Type B pancreatic cell (in vitro differentiated cells): ENCODE data around the gene E2F7. TPM values are rescaled to one million over a fixed set of nuclear protein-coding genes. Genes with fewer than 3 reads are reported as not detected.

ENCODE experiments used
- DNase-seq: peaks from one replicate; pipeline ENCODE4 v3.0.0; 2021; ENCODE audit warnings: mixed read lengths; ENCODE audit not compliant: unreplicated experiment; ENCODE audit errors: extremely low spot score
- H3K27ac Mint-ChIP-seq: 2 replicates; pipeline ENCODE4 v1.8.0; 2021; ENCODE audit warnings: mild to moderate bottlenecking, mixed read lengths
- H3K27me3 Mint-ChIP-seq: 2 replicates; pipeline ENCODE4 v1.8.0; 2021; ENCODE audit warnings: mixed read lengths
- H3K36me3 Mint-ChIP-seq: 2 replicates; pipeline ENCODE4 v1.8.0; 2021; ENCODE audit warnings: mixed read lengths
- H3K4me1 Mint-ChIP-seq: one replicate; pipeline ENCODE4 v1.8.0; 2021; ENCODE audit warnings: mixed read lengths; ENCODE audit not compliant: unreplicated experiment
- H3K4me3 Mint-ChIP-seq: 2 replicates; pipeline ENCODE4 v1.8.0; 2021; ENCODE audit warnings: mild to moderate bottlenecking, mixed read lengths
- H3K9me3 Mint-ChIP-seq: 2 replicates; pipeline ENCODE4 v1.8.0; 2021; ENCODE audit warnings: mixed read lengths
- total RNA-seq: library from RNA; stranded (reverse); gene quantifications from 2 replicates; pipeline ENCODE4 v1.2.1, GENCODE V29; 2021; ENCODE audit warnings: low replicate concordance
- TF ChIP-seq, protein P1 (sequence below): fragments of 200-600 bp; sonication (generic); conservative IDR thresholded peaks from 2 replicates; pipeline ENCODE4 v1.5.0; 2021; ENCODE audit warnings: antibody characterized with exemption, mild to moderate bottlenecking

The E2F7 gene
- total RNA-seq, 1 donor from 2014 or later: 24.8 TPM

DNA sequence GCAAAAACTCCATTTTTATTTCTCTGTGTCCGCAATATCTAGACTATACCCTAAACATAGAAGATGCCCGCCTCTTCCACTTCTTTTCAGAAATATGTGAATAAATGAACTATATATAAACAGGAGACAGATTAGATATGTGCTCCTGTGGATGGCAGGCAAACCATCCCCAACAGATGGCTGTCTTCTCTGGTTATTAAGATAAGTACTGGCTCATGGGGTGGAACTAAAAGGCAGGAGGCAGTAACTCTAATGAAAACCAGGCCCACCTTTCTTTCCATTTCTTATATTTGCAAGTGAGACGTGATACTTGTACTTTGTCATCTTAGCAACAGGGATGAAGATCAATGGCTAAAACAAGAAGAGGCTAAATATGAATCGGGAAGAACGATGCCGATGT, 20.2 kb downstream of the E2F7 start:
- H3K36me3 Mint-ChIP-seq: peaks cover 44% of the 10 kb centered on the region
- H3K4me1 Mint-ChIP-seq: peaks cover 4% of the 10 kb centered on the region
- H3K9me3 Mint-ChIP-seq: no peaks in the 10 kb centered on the region
- peak overlapping the region; percentile 27 for H3K27ac Mint-ChIP-seq
- TF ChIP-seq, protein P1, sequence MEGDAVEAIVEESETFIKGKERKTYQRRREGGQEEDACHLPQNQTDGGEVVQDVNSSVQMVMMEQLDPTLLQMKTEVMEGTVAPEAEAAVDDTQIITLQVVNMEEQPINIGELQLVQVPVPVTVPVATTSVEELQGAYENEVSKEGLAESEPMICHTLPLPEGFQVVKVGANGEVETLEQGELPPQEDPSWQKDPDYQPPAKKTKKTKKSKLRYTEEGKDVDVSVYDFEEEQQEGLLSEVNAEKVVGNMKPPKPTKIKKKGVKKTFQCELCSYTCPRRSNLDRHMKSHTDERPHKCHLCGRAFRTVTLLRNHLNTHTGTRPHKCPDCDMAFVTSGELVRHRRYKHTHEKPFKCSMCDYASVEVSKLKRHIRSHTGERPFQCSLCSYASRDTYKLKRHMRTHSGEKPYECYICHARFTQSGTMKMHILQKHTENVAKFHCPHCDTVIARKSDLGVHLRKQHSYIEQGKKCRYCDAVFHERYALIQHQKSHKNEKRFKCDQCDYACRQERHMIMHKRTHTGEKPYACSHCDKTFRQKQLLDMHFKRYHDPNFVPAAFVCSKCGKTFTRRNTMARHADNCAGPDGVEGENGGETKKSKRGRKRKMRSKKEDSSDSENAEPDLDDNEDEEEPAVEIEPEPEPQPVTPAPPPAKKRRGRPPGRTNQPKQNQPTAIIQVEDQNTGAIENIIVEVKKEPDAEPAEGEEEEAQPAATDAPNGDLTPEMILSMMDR: no peak
- DNase-seq: no peak
- no peaks in the 10 kb centered on the region for H3K27me3 Mint-ChIP-seq
- H3K4me3 Mint-ChIP-seq: no peak overlapping the region

DNA sequence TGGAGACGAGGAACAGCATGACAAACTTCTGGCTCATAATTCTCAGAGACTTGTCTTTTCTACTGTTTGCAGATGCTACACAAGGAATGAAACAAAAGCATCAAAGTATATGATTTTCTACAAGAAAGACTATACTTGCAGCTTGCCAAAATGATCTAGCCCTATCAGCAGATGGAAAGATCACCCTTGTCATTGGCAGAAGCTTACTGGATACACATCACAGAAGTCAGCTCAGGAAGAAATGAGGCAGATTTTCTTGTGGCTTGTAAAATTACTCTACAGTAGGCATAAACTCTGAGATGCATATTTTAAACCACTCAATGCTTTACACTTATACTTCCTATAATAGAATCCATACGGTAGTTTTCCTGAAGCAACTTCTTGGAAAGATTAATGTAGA, 20.6 kb downstream of the E2F7 start:
- no peak for DNase-seq
- H3K27ac Mint-ChIP-seq: no peak overlapping the region
- TF ChIP-seq, protein P1: no peak
- no peaks in the 10 kb centered on the region for H3K9me3 Mint-ChIP-seq
- peaks cover 42% of the 10 kb centered on the region for H3K36me3 Mint-ChIP-seq
- peaks cover 1% of the 10 kb centered on the region for H3K4me1 Mint-ChIP-seq
- no peak overlapping the region for H3K4me3 Mint-ChIP-seq
- H3K27me3 Mint-ChIP-seq: no peaks in the 10 kb centered on the region

DNA sequence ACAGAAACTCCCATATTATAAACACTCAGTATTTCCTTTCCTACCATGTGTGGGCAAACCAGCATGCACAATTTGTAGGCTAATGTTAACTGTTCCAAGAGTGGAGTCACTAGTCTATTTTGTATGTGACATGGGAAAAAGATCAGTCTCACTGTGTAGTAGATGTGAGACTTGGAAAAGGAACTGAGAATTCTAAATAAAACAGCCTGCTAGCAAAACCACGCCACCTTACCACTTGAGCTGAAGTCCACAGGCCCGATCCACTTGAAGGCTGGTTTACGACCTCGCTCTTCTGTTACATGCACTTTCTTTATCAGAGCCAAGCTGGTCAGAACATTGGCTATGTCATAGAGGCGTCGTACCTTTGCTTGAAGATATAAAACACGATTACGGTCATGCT, 22.5 kb downstream of the E2F7 start:
- Mint-ChIP-seq H3K4me3 (no peak overlapping the region), H3K36me3 (peaks cover 52% of the 10 kb centered on the region), H3K4me1 (no peaks in the 10 kb centered on the region), H3K9me3 (no peaks in the 10 kb centered on the region), H3K27me3 (no peaks in the 10 kb centered on the region), H3K27ac (no peak overlapping the region)
- DNase-seq: no peak
- TF ChIP-seq, protein P1: no peak

DNA sequence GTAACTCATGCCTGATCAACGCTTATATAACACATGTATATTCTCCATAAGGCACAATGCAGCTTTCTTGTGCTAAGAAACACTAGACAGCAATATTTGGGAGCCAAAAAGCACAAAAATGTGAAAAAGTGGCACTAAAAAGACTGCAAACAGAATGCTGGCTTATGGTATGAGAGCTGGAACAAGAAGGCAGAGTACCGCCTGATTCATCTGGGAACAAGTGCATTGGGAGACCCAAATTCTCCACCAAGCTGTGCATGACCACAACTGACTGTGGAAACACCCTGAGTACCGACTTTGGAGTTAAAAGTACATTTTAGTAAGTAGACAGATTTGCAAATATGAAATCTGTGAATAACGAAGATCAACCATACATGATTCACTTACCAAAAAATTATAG, 25.1 kb downstream of the E2F7 start:
- TF ChIP-seq, protein P1: no peak
- Mint-ChIP-seq H3K4me3 (no peak overlapping the region), H3K9me3 (no peaks in the 10 kb centered on the region), H3K4me1 (no peaks in the 10 kb centered on the region), H3K36me3 (peaks cover 59% of the 10 kb centered on the region), H3K27me3 (no peaks in the 10 kb centered on the region), H3K27ac (no peak overlapping the region)
- no peak for DNase-seq

DNA sequence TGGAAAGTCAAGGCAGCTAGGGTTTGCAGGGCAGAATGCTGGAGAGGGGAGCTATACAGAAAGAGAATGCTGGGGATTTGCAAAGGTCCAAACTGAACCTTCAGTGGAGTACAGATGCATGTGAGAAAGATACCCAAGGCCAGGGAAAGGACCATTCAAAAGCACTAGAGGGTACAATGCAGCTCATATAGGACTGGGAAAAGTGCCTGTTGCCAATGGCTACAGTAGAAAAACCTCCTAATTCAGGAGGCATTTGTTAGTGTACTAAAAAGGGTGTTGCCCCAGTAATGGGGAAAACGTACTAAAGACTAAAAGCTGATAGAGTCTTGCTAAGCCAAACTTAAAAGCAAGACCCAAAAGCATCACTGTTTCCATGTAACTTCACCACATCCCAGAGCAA, 30.1 kb downstream of the E2F7 start:
- Mint-ChIP-seq H3K27me3 (no peaks in the 10 kb centered on the region), H3K36me3 (peaks cover 47% of the 10 kb centered on the region), H3K4me3 (no peak overlapping the region), H3K27ac (no peak overlapping the region), H3K9me3 (no peaks in the 10 kb centered on the region), H3K4me1 (no peaks in the 10 kb centered on the region)
- TF ChIP-seq, protein P1: no peak
- DNase-seq: no peak
